H1 (cell line): ENCODE results near the gene CBFA2T2. TPM values are rescaled to one million over a fixed set of nuclear protein-coding genes. Genes with fewer than 3 reads are reported as not detected.

Experiments
- CBX8 ChIP-seq: fragments of 300-800, 300-1000 bp; sonication (generic); IDR thresholded peaks from 2 replicates; pipeline ENCODE4 v1.7.1; 2016; ENCODE audit warnings: low read depth, low read length, borderline replicate concordance
- CTBP2 ChIP-seq: IDR thresholded peaks from 2 replicates; pipeline ENCODE4 v1.7.0; 2011; ENCODE audit warnings: borderline replicate concordance, mild to moderate bottlenecking, moderate library complexity, mixed read lengths, low read length; ENCODE audit not compliant: insufficient read depth, insufficient read length
- FOSL1 ChIP-seq: IDR thresholded peaks from 2 replicates; pipeline ENCODE4 v1.6.1; 2011; ENCODE audit warnings: mild to moderate bottlenecking, low read depth, low read length, moderate library complexity; ENCODE audit not compliant: insufficient read depth
- KDM4A ChIP-seq: IDR thresholded peaks from one replicate; pipeline ENCODE4 v1.7.1; 2012; ENCODE audit warnings: low read depth, mild to moderate bottlenecking, moderate library complexity, low read length, inconsistent platforms; ENCODE audit not compliant: severe bottlenecking
- POLR2AphosphoS5 ChIP-seq: IDR thresholded peaks from 2 replicates; pipeline ENCODE4 v1.6.1; 2011; ENCODE audit warnings: low read depth, low read length
- SRF ChIP-seq: IDR thresholded peaks from 2 replicates; pipeline ENCODE4 v1.6.1; 2011; ENCODE audit warnings: mild to moderate bottlenecking, low read depth, low read length, moderate library complexity
- polyA plus RNA-seq, 7 experiments: library from polyadenylated mRNA; depleted of rRNA in 3 of 7; stranded (reverse) in 5 of 7; unstranded in 2 of 7; fragments of >200 nt in 5 of 7; fragments of 200-250 nt in 2 of 7; gene quantifications; 1 replicate in 5 of 7; 2 replicates in 1 of 7; 4 replicates in 1 of 7; pipeline versions ENCODE4 v1.2.1 to v1.2.3, GENCODE V29; 2011 to 2013; ENCODE audit warnings: missing spikeins in 2 of 7, mixed read lengths in 2 of 7
- total RNA-seq: library from RNA; stranded (reverse); fragmentation: NEBNext Ultra II Directional; extraction: Animal tissue kit (Norgen Biotek cat#: 25700); gene quantifications from 2 replicates; pipeline ENCODE4 v1.2.1, GENCODE V29; 2021
- TF ChIP-seq, protein P1 (sequence below): IDR thresholded peaks from 2 replicates; pipeline ENCODE4 v1.6.1; 2012; ENCODE audit warnings: inconsistent platforms

The CBFA2T2 gene
- total and polyA plus RNA-seq, 2 of the 8 experiments (the other 6 are each of a cell fraction or from before 2014, with no cell fraction given), result 11.6 to 12.9 TPM

DNA sequence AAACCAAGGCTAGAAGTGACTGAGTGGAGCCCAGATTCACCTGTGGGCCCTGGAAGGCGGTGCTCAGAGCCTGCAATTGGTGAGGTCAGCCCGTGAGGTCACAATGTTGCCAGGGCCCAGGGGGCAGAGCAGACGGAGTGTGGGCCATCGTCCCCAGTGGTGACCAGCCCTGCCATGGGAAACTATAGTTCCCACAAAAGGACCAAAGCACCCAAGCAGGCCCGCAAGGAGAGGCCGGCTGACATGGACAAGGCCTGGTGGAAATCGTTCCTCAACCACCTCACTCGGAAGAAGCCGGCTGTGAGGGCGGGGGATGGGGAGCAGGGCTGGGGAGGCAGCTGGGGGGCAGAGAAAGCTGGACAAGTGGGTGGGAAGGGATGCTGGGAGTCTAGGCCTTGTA lies 172.3 kb downstream of the CBFA2T2 start, which contains the start of gene C20orf144 (continued):
- TF ChIP-seq POLR2AphosphoS5 (no peak), CTBP2 (no peak), CBX8 (no peak), KDM4A (no peak), FOSL1 (no peak), SRF (no peak)
- TF ChIP-seq, protein P1, sequence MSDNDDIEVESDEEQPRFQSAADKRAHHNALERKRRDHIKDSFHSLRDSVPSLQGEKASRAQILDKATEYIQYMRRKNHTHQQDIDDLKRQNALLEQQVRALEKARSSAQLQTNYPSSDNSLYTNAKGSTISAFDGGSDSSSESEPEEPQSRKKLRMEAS, result no peak
